Breast epithelium (tissue), 4 donors: Measurements from ENCODE around the gene SMAD1. TPM values are rescaled to one million over a fixed set of nuclear protein-coding genes. Genes with fewer than 3 reads are reported as not detected.
A peak's percentile ranks its signal among the peaks of the same experiment; 100 is the strongest.

Experiments used
- DNase-seq, 2 donors: peaks; one replicate each; pipeline ENCODE4 v3.0.0-alpha.2; 2019; ENCODE audit warnings: low spot score in 2 of 2
- H3K27ac ChIP-seq, 2 donors: fragments of 200-600 bp; sonication (generic) in 1 of 2; one replicate each; pipeline ENCODE4 v1.5.1; 2016 to 2019; ENCODE audit warnings: mild to moderate bottlenecking in 1 of 2
- H3K27me3 ChIP-seq, 2 donors: fragments of 200-600 bp; sonication (generic) in 1 of 2; one replicate each; pipeline versions ENCODE4 v1.5.1 to v1.6.0; 2017 to 2019; ENCODE audit warnings: control low read depth in 1 of 2, mild to moderate bottlenecking in 1 of 2
- H3K36me3 ChIP-seq: fragments of 200-600 bp; one replicate; pipeline ENCODE4 v1.5.1; 2019
- H3K4me1 ChIP-seq, 2 donors: fragments of 200-600 bp; sonication (generic); one replicate each; pipeline ENCODE4 v1.5.1; 2016 to 2019; ENCODE audit warnings: control low read depth in 1 of 2
- H3K4me3 ChIP-seq, 3 donors: fragments of 200-600 bp; sonication (generic); 1 replicate in 2 of 3; 2 replicates in 1 of 3; pipeline ENCODE4 v1.5.1; 2016 to 2019; ENCODE audit warnings: mild to moderate bottlenecking in 3 of 3, moderate library complexity in 2 of 3
- H3K9me3 ChIP-seq, 2 donors: fragments of 200-600 bp; sonication (generic) in 1 of 2; one replicate each; pipeline ENCODE4 v1.5.1; 2016 to 2019; ENCODE audit warnings: control low read depth in 1 of 2
- CTCF ChIP-seq, 3 donors: fragments of 450-650 bp; IDR thresholded peaks; one replicate each; pipeline ENCODE4 v1.5.1; 2016 to 2017; ENCODE audit warnings: antibody characterized with exemption in 3 of 3, mild to moderate bottlenecking in 3 of 3, moderate library complexity in 3 of 3
- POLR2A ChIP-seq: fragments of 450-650 bp; IDR thresholded peaks from one replicate; pipeline ENCODE4 v1.6.1; 2016; ENCODE audit warnings: antibody characterized with exemption, mild to moderate bottlenecking, moderate library complexity
- POLR2AphosphoS5 ChIP-seq, 3 donors: sonication (generic); formaldehyde crosslinking; IDR thresholded peaks; one replicate each; pipeline ENCODE4 v1.6.1; 2017; ENCODE audit warnings: antibody characterized with exemption in 3 of 3
- intact Hi-C: fragments of 100-400 bp; cut with DNase I; formaldehyde crosslinking; loops from one replicate; pipeline ENCODE4 v1.15.1; 2023; ENCODE audit warnings: low total_unique reads
- total RNA-seq, 3 donors: library from RNA; depleted of rRNA; stranded (reverse); fragments of >200 nt; gene quantifications; one replicate each; pipeline ENCODE4 v1.1.0, GENCODE V29; 2016

Gene SMAD1
- total RNA-seq, 3 donors from 2014 or later: 19.5 to 62.8 (median 43.6) TPM

GRCh38 chr4:145524552-145524951 lies 42.9 kb downstream of the SMAD1 start:
- H3K4me1 ChIP-seq: no peaks in the 10 kb centered on the region
- no peaks in the 10 kb centered on the region for H3K9me3 ChIP-seq
- no peaks in the 10 kb centered on the region for H3K36me3 ChIP-seq
- no peak for DNase-seq
- no peaks in the 10 kb centered on the region for H3K27me3 ChIP-seq
- H3K27ac ChIP-seq: peak overlapping the region in 1 of 2 donors; percentile 4
- no peak overlapping the region for H3K4me3 ChIP-seq
- no peak for TF ChIP-seq POLR2AphosphoS5 (IDR thresholded peaks at IDR 0.05)
- TF ChIP-seq CTCF (IDR thresholded peaks at IDR 0.05): no peak
- TF ChIP-seq POLR2A: no peak
- intact Hi-C loops: no loop called here

- Histone ChIP-seq H3K9me3 (no peaks in the 10 kb centered on the region), H3K4me1 (no peaks in the 10 kb centered on the region), H3K27ac (peak overlapping the region; percentile 4 to 9), H3K27me3 (no peaks in the 10 kb centered on the region), H3K4me3 (no peak overlapping the region), H3K36me3 (no peaks in the 10 kb centered on the region)
- DNase-seq: no peak
- intact Hi-C loops: no loop called here
- no peak for TF ChIP-seq POLR2A
- TF ChIP-seq CTCF (IDR thresholded peaks at IDR 0.05): no peak
- TF ChIP-seq POLR2AphosphoS5 (IDR thresholded peaks at IDR 0.05): no peak
These were observed 43.7 kb downstream of the SMAD1 start for GRCh38 chr4:145525291-145525740.

GRCh38 chr4:145527773-145528172 lies 46.1 kb downstream of the SMAD1 start:
- intact Hi-C loops: no loop called here
- Histone ChIP-seq H3K4me1 (no peaks in the 10 kb centered on the region), H3K27me3 (no peaks in the 10 kb centered on the region), H3K27ac (no peak overlapping the region), H3K9me3 (no peaks in the 10 kb centered on the region), H3K36me3 (no peaks in the 10 kb centered on the region), H3K4me3 (no peak overlapping the region)
- TF ChIP-seq POLR2AphosphoS5 (IDR thresholded peaks at IDR 0.05) (no peak), POLR2A (no peak), CTCF (IDR thresholded peaks at IDR 0.05) (no peak)
- no peak for DNase-seq

GRCh38 chr4:145528601-145529000 lies 46.9 kb downstream of the SMAD1 start:
- Histone ChIP-seq H3K4me3 (no peak overlapping the region), H3K9me3 (no peaks in the 10 kb centered on the region), H3K36me3 (no peaks in the 10 kb centered on the region), H3K27ac (no peak overlapping the region), H3K4me1 (no peaks in the 10 kb centered on the region), H3K27me3 (no peaks in the 10 kb centered on the region)
- DNase-seq: no peak
- intact Hi-C loops: no loop called here
- TF ChIP-seq POLR2AphosphoS5 (IDR thresholded peaks at IDR 0.05) (no peak), CTCF (IDR thresholded peaks at IDR 0.05) (no peak), POLR2A (no peak)

- TF ChIP-seq POLR2AphosphoS5 (IDR thresholded peaks at IDR 0.05) (no peak), CTCF (IDR thresholded peaks at IDR 0.05) (no peak)
- intact Hi-C loops: no loop called here
- DNase-seq: no peak
- Histone ChIP-seq H3K27me3 (no peaks in the 10 kb centered on the region), H3K4me1 (no peaks in the 10 kb centered on the region), H3K9me3 (no peaks in the 10 kb centered on the region), H3K36me3 (no peaks in the 10 kb centered on the region), H3K27ac (no peak overlapping the region), H3K4me3 (no peak overlapping the region)
These were observed 48.5 kb downstream of the SMAD1 start for GRCh38 chr4:145530189-145530588.
